ENCODE data around the gene LRFN4.
A peak's percentile ranks its signal among the peaks of the same experiment; 100 is the strongest.

The LRFN4 gene

GRCh38 chr11:66889960-66890359, 33.1 kb downstream of the LRFN4 start:
- no peak for DNase-seq (ENCODE audit: low read depth, low spot score)

GRCh38 chr11:66891851-66892660, 35.2 kb downstream of the LRFN4 start:
- peak; percentile 65 for DNase-seq (ENCODE audit: low read depth, low spot score)

GRCh38 chr11:66892911-66893310, 36.0 kb downstream of the LRFN4 start:
- no peak for DNase-seq (ENCODE audit: low read depth, low spot score)

- no peak for DNase-seq (ENCODE audit: low read depth, low spot score)
Observed at GRCh38 chr11:66894141-66894540, 37.3 kb downstream of the LRFN4 start.

GRCh38 chr11:66901964-66902390, 45.1 kb downstream of the LRFN4 start:
- DNase-seq (ENCODE audit: low read depth, low spot score) = no peak

- no peak for DNase-seq (ENCODE audit: low read depth, low spot score)
Observed at GRCh38 chr11:66902486-66903177, 45.8 kb downstream of the LRFN4 start.

- DNase-seq (ENCODE audit: low read depth, low spot score) = no peak
Observed at GRCh38 chr11:66904055-66904454, 47.2 kb downstream of the LRFN4 start.

- DNase-seq (ENCODE audit: low read depth, low spot score) = no peak
Observed at GRCh38 chr11:66904561-66904960, 47.7 kb downstream of the LRFN4 start.

- DNase-seq (ENCODE audit: low read depth, low spot score) = no peak
Observed at GRCh38 chr11:66904981-66905521, 48.2 kb downstream of the LRFN4 start.

- no peak for DNase-seq (ENCODE audit: low read depth, low spot score)
Observed at GRCh38 chr11:66905631-66906030, 48.8 kb downstream of the LRFN4 start.

GRCh38 chr11:66906061-66906733, 49.3 kb downstream of the LRFN4 start:
- no peak for DNase-seq (ENCODE audit: low read depth, low spot score)

GRCh38 chr11:66907751-66908630, 51.1 kb downstream of the LRFN4 start:
- no peak for DNase-seq (ENCODE audit: low read depth, low spot score)

GRCh38 chr11:66909181-66909580, 52.3 kb downstream of the LRFN4 start:
- DNase-seq (ENCODE audit: low read depth, low spot score) = no peak

- no peak for DNase-seq (ENCODE audit: low read depth, low spot score)
Observed at GRCh38 chr11:66910016-66910415, 53.2 kb downstream of the LRFN4 start.

Measured in smooth muscle cell of the brain vasculature (primary cell).